Gastroesophageal sphincter (tissue), 4 donors: ENCODE data around the gene PDAP1. TPM values are rescaled to one million over a fixed set of nuclear protein-coding genes. Genes with fewer than 3 reads are reported as not detected.
A peak's percentile ranks its signal among the peaks of the same experiment; 100 is the strongest.
"Not testable (repeated sequence)": the region's sequence is repeated elsewhere in the genome, so short reads cannot be mapped to it uniquely, and the experiment has no call there.

ENCODE experiments used
- ATAC-seq: fragments of 150-250 bp; one replicate; pipeline ENCODE4 v1.9.1; 2016; ENCODE audit warnings: mild to moderate bottlenecking, moderate library complexity
- H3K27ac ChIP-seq, 4 donors: fragments of 200-600 bp; sonication (generic) in 3 of 4; 1 replicate in 3 of 4; 2 replicates in 1 of 4; pipeline ENCODE4 v1.5.1; 2016 to 2019
- H3K27me3 ChIP-seq: fragments of 200-600 bp; sonication (generic); one replicate; pipeline ENCODE4 v1.5.1; 2019
- H3K36me3 ChIP-seq, 2 donors: fragments of 200-600 bp; sonication (generic); one replicate each; pipeline ENCODE4 v1.5.1; 2019; ENCODE audit warnings: control low read depth in 1 of 2
- H3K4me1 ChIP-seq, 3 donors: fragments of 200-600 bp; sonication (generic); 1 replicate in 2 of 3; 2 replicates in 1 of 3; pipeline ENCODE4 v1.5.1; 2016 to 2019; ENCODE audit warnings: control low read depth in 2 of 3
- H3K4me3 ChIP-seq, 2 donors: fragments of 200-600 bp; sonication (generic); one replicate each; pipeline ENCODE4 v1.5.1; 2019; ENCODE audit warnings: mild to moderate bottlenecking in 1 of 2, moderate library complexity in 1 of 2
- H3K9me3 ChIP-seq, 3 donors: fragments of 200-600 bp; sonication (generic); one replicate each; pipeline ENCODE4 v1.5.1; 2017 to 2019; ENCODE audit warnings: control low read depth in 2 of 3
- EP300 ChIP-seq: sonication (generic); formaldehyde crosslinking; IDR thresholded peaks from one replicate; pipeline ENCODE4 v1.6.1; 2017; ENCODE audit warnings: antibody characterized with exemption, mild to moderate bottlenecking
- POLR2A ChIP-seq, 2 donors: fragments of 450-650 bp; IDR thresholded peaks; one replicate each; pipeline ENCODE4 v1.6.1; 2017; ENCODE audit warnings: antibody characterized with exemption in 2 of 2, mild to moderate bottlenecking in 2 of 2, moderate library complexity in 1 of 2
- POLR2AphosphoS5 ChIP-seq: sonication (generic); formaldehyde crosslinking; IDR thresholded peaks from one replicate; pipeline ENCODE4 v1.6.1; 2017; ENCODE audit warnings: antibody characterized with exemption
- WGBS, 2 donors: methylation state at CpG; one replicate each; pipeline ENCODE4 v1.1.5; 2018; ENCODE audit warnings: low coverage in 1 of 2; 5-methylcytosine and 5-hydroxymethylcytosine counted together
- total RNA-seq, 4 donors: library from RNA; depleted of rRNA; stranded (reverse); fragments of >200 nt; gene quantifications; one replicate each; pipeline ENCODE4 v1.1.0, GENCODE V29; 2016
- TF ChIP-seq, protein P1 (sequence below), 4 experiments: fragments of 200-600 bp in 2 of 4; fragments of 450-650 bp in 2 of 4; sonication (generic) in 1 of 4; IDR thresholded peaks; one replicate each; pipeline ENCODE4 v1.5.1; 2017 to 2019; ENCODE audit warnings: antibody characterized with exemption in 4 of 4, mild to moderate bottlenecking in 2 of 4, moderate library complexity in 2 of 4

Gene PDAP1
- total RNA-seq, 4 donors from 2014 or later: 91.7 to 155 (median 123) TPM

DNA sequence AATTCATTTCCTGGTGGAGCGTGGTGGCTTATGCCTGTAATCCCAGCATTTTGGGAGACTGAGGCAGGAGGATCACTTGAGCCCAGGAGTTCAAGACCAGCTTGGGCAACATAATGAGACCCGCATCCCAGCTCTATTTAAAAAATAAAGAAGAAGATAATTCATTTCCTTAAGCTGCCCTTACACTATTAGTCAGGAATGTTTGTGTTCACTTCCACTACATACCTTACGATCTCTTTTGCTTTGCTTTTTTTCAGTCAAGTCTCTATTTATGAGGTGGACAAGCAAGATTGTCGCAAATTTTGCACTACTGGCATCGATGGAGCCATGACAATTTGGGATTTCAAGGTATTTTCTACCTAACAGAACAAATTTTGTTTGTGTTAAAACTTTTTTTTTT is 45.1 kb downstream of the PDAP1 start:
- Histone ChIP-seq H3K27ac (no peak overlapping the region), H3K27me3 (no peaks in the 10 kb centered on the region), H3K36me3 (peaks cover 0 to 94% of the 10 kb centered on the region in 2 donors), H3K4me3 (no peak overlapping the region), H3K9me3 (no peaks in the 10 kb centered on the region), H3K4me1 (no peaks in the 10 kb centered on the region)
- TF ChIP-seq POLR2A (IDR thresholded peaks at IDR 0.05) (no peak), EP300 (no peak), POLR2AphosphoS5 (no peak)
- TF ChIP-seq, protein P1, sequence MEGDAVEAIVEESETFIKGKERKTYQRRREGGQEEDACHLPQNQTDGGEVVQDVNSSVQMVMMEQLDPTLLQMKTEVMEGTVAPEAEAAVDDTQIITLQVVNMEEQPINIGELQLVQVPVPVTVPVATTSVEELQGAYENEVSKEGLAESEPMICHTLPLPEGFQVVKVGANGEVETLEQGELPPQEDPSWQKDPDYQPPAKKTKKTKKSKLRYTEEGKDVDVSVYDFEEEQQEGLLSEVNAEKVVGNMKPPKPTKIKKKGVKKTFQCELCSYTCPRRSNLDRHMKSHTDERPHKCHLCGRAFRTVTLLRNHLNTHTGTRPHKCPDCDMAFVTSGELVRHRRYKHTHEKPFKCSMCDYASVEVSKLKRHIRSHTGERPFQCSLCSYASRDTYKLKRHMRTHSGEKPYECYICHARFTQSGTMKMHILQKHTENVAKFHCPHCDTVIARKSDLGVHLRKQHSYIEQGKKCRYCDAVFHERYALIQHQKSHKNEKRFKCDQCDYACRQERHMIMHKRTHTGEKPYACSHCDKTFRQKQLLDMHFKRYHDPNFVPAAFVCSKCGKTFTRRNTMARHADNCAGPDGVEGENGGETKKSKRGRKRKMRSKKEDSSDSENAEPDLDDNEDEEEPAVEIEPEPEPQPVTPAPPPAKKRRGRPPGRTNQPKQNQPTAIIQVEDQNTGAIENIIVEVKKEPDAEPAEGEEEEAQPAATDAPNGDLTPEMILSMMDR (IDR thresholded peaks at IDR 0.05): no peak
- no peak for ATAC-seq
- WGBS, 2 donors: 85 to 95% methylated on average over 5 of the region's 5 CpGs

DNA sequence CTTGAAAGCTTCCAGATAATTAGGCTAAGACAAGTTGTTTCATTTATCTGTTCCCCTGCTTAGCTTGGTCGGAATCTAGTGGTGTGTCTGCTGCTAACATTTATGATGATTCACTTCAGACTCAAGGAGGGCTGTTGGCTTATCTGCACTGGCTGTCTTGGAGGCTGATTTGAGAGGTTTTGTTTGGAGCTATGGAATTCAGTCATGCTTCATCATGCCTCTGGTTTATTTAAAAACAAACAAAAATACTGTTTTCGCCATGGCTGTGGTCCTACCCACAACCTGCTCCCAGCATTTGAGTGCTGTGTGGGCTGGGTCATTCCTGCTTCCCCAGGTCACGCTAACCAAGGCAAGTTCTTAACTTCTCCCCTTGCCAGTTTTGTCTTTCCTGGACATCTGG is 45.6 kb downstream of the PDAP1 start:
- ATAC-seq: no peak
- H3K27ac ChIP-seq: no peak overlapping the region
- WGBS, 2 donors: 57 to 66% methylated on average over 1 to 3 of the region's 3 CpGs

DNA sequence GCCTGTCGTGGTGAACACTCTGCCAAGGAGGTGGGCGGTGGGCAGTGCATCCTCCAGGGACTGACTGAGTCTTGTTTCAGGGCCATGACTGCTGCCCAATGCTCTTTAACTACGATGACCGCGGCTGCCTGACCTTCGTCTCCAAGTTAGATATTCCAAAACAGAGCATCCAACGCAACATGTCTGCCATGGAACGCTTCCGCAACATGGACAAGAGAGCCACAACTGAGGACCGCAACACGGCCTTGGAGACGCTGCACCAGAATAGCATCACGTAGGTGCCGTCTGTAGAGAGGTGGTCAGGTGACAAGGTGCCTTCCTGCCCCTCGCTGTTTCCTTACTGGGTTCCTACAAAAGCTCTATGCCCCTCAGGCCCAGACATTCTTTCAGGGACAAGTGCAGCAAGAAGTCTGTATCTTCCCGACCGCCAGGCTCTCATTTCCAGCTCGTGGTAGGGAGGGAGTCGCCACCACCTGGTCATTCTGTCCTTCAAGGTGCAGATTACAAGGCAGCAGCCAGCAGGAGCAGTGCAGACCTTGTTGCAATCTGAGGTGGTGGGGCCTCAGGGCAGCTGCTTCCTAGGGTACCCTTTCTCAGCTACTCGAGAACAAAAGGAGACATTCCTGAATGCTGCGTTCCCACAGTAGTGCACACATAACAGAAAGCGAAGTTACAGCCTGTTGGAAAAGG is 48.8 kb downstream of the PDAP1 start:
- 82 to 86% methylated on average over 9 to 12 of the region's 22 CpGs for WGBS, 2 donors
- no peak overlapping the region for H3K4me3 ChIP-seq
- TF ChIP-seq POLR2A (IDR thresholded peaks at IDR 0.05): no peak
- TF ChIP-seq EP300: no peak
- TF ChIP-seq, protein P1 (IDR thresholded peaks at IDR 0.05): no peak
- no peak for TF ChIP-seq POLR2AphosphoS5
- no peaks in the 10 kb centered on the region for H3K9me3 ChIP-seq
- ATAC-seq: no peak
- H3K36me3 ChIP-seq: peaks cover 0 to 100% of the 10 kb centered on the region in 2 donors
- no peaks in the 10 kb centered on the region for H3K4me1 ChIP-seq
- peak overlapping the region in 2 of 4 donors; percentile 48 to 61 for H3K27ac ChIP-seq
- no peaks in the 10 kb centered on the region for H3K27me3 ChIP-seq

More for the DNA sequence above, 45.6 kb downstream of the PDAP1 start:
- Histone ChIP-seq H3K36me3 (peaks cover 0 to 98% of the 10 kb centered on the region in 2 donors), H3K27me3 (no peaks in the 10 kb centered on the region), H3K9me3 (no peaks in the 10 kb centered on the region), H3K4me3 (no peak overlapping the region), H3K4me1 (no peaks in the 10 kb centered on the region)
- TF ChIP-seq POLR2AphosphoS5: no peak
- TF ChIP-seq POLR2A (IDR thresholded peaks at IDR 0.05): no peak
- no peak for TF ChIP-seq EP300
- TF ChIP-seq, protein P1 (IDR thresholded peaks at IDR 0.05): no peak

DNA sequence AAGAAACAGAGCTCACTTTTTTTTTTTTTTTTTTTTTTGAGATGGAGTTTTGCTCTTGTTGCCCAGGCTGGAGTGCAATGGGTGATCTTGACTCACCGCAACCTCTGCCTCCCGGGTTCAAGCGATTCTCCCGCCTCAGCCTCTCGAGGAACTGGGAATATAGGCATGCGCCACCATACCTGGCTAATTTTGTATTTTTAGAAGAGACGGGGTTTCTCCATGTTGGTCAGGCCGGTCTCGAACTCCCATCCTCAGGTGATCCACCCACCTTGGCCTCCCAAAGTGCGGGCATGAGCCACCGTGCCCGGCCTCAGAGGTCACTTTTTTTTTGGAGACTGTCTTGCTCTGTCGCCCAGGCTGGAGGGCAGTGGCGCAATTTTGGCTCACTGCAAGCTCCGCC is 49.9 kb downstream of the PDAP1 start:
- H3K4me1 ChIP-seq, H3K4me3 ChIP-seq, ATAC-seq, H3K27me3 ChIP-seq, H3K9me3 ChIP-seq: not testable (repeated sequence)
- WGBS, 2 donors: 81 to 84% methylated on average over 5 to 10 of the region's 15 CpGs
- Histone ChIP-seq H3K36me3 (peaks cover 0 to 100% of the 10 kb centered on the region in 2 donors), H3K27ac (peak overlapping the region in 3 of 4 donors; percentile 32 to 61 (median 48))

DNA sequence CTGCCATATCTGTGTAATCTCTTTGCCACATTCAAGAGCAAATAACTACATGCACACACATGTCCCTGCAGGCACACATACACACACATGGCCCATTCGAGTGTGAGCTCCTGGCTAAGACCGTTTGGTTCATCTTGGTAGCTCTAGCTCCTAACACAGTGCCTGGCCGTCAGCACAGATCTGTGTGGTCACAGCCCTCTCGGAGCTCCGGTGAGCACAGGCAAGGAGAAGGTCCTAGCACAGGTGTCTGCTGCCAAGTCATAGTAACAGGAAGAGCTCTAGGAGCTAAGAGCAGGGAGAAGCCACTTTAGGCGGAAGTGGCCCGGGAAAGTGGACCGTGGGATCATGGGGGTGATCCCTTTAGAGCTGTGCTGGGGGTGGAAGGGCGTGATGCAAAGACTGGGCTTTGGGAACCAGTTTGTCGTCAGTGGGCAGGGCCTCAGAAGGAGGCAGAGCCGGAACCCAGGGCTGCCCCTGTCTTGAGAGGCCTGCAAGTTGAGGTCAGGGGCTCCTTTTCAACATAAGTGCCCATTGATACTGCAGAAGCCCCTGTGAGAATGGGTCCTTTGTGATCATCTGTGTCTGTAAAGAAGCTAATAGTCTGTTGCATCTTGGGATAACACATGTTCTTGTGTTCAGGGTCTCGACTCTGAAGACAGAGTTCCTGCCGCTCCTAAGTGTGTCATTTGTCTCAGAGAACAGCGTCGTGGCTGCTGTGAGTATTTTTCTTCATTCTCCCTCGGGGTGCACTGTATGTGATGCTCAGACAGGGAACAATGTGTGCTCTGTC is 50.5 kb downstream of the PDAP1 start:
- no peaks in the 10 kb centered on the region for H3K27me3 ChIP-seq
- no peak for TF ChIP-seq POLR2AphosphoS5
- peak overlapping the region in 3 of 4 donors; percentile 11 to 61 (median 51) for H3K27ac ChIP-seq
- H3K4me3 ChIP-seq: no peak overlapping the region
- H3K36me3 ChIP-seq: peaks cover 0 to 100% of the 10 kb centered on the region in 2 donors
- ATAC-seq: peak; percentile 60
- whole genome bisulfite sequencing, 2 donors: 78 to 80% methylated on average over 6 to 9 of the region's 16 CpGs
- H3K9me3 ChIP-seq: no peaks in the 10 kb centered on the region
- H3K4me1 ChIP-seq: no peaks in the 10 kb centered on the region
